ENCODE measurements around the gene SDK1. TPM values are rescaled to one million over a fixed set of nuclear protein-coding genes. Genes with fewer than 3 reads are reported as not detected.

SDK1 gene
- total and polyA plus RNA-seq, 2 experiments from 2014 or later = 2.1 to 10.0 TPM

- no peaks in the 10 kb centered on the region for H4K20me1 ChIP-seq (replicated peaks; ENCODE audit: insufficient read depth)
- Mint-ChIP-seq H3K4me1 (peaks cover 2% of the 10 kb centered on the region), H3K27ac (no peak overlapping the region), H3K36me3 (ENCODE audit: low read depth) (peaks cover 3% of the 10 kb centered on the region; the same call in 1 of the 3 replicates), H3K27me3 (ENCODE audit: insufficient read depth, low read depth, poor library complexity) (peaks cover 4% of the 10 kb centered on the region), H3K4me3 (no peak overlapping the region), H3K9me3 (no peaks in the 10 kb centered on the region)
- H3K4me1 ChIP-seq (ENCODE audit: insufficient read depth) = peaks cover 2% of the 10 kb centered on the region; the same call in 1 of the 2 replicates
- H3K79me2 ChIP-seq (replicated peaks; ENCODE audit: insufficient read depth) = no peaks in the 10 kb centered on the region
- H3K27ac ChIP-seq (ENCODE audit: low read depth) = no peak overlapping the region
- no peaks in the 10 kb centered on the region for H3K36me3 ChIP-seq (ENCODE audit: insufficient read depth)
- no peak overlapping the region for H2AFZ ChIP-seq
- no peaks in the 10 kb centered on the region for H3K27me3 ChIP-seq (ENCODE audit: insufficient read depth)
- no peak overlapping the region for H3K4me3 ChIP-seq
- DNase-seq (ENCODE audit: low spot score) (no peak), ATAC-seq (no peak)
- no peaks in the 10 kb centered on the region for H3K9me2 ChIP-seq (ENCODE audit: insufficient read depth)
- H3K4me2 ChIP-seq = no peak overlapping the region
- no peaks in the 10 kb centered on the region for H3F3A ChIP-seq (replicated peaks; ENCODE audit: low read depth)
- TF ChIP-seq CTCF (conservative IDR thresholded peaks at IDR 0.05; ENCODE audit: low read depth in 2 of 2) (no peak), CREB1 (CRISPR knock-in tag; IDR thresholded peaks at IDR 0.05; ENCODE audit: low read depth) (no peak)
Observed at GRCh38 chr7:4209126-4209525, 908.1 kb downstream of the SDK1 start.

GRCh38 chr7:4209966-4210365, 908.9 kb downstream of the SDK1 start:
- Histone ChIP-seq H3K4me2 (no peak overlapping the region), H3K36me3 (ENCODE audit: insufficient read depth) (no peaks in the 10 kb centered on the region), H3K4me1 (ENCODE audit: insufficient read depth) (no peaks in the 10 kb centered on the region), H3K9me2 (ENCODE audit: insufficient read depth) (no peaks in the 10 kb centered on the region), H2AFZ (no peak overlapping the region), H3K27ac (ENCODE audit: low read depth) (no peak overlapping the region), H3K27me3 (ENCODE audit: insufficient read depth) (no peaks in the 10 kb centered on the region), H3F3A (replicated peaks; ENCODE audit: low read depth) (no peaks in the 10 kb centered on the region), H3K4me3 (no peak overlapping the region), H3K79me2 (replicated peaks; ENCODE audit: insufficient read depth) (no peaks in the 10 kb centered on the region), H4K20me1 (replicated peaks; ENCODE audit: insufficient read depth) (no peaks in the 10 kb centered on the region)
- H3K36me3 Mint-ChIP-seq (ENCODE audit: low read depth) = peaks cover 3% of the 10 kb centered on the region; the same call in 1 of the 3 replicates
- no peaks in the 10 kb centered on the region; the same call in 2 of the 3 replicates for H3K9me3 Mint-ChIP-seq
- no peaks in the 10 kb centered on the region for H3K27me3 Mint-ChIP-seq (ENCODE audit: insufficient read depth, low read depth, poor library complexity)
- no peak for TF ChIP-seq ZNF462 (CRISPR knock-in tag; IDR thresholded peaks at IDR 0.05)
- no peak for TF ChIP-seq STAT1 (IDR thresholded peaks at IDR 0.05; ENCODE audit: unreplicated experiment)
- no peak for TF ChIP-seq ZNF331 (CRISPR knock-in tag; IDR thresholded peaks at IDR 0.05; ENCODE audit: low read depth)
- no peak for TF ChIP-seq EZH2 (IDR thresholded peaks at IDR 0.05; ENCODE audit: low read depth, unreplicated experiment)
- no peak for TF ChIP-seq ETS1 (IDR thresholded peaks at IDR 0.05)
- no peak for TF ChIP-seq CREB1 (CRISPR knock-in tag; IDR thresholded peaks at IDR 0.05; ENCODE audit: low read depth)
- TF ChIP-seq ZNF114 (CRISPR knock-in tag; IDR thresholded peaks at IDR 0.05) = no peak
- ATAC-seq = no peak
- no peaks in the 10 kb centered on the region; the same call in 2 of the 3 replicates for H3K4me1 Mint-ChIP-seq
- no peak for DNase-seq (ENCODE audit: low spot score)
- no peak overlapping the region for H3K4me3 Mint-ChIP-seq
- H3K27ac Mint-ChIP-seq = no peak overlapping the region

All from GM23338 (cell line).